Measurements from ENCODE around the gene PRKCB.

PRKCB gene

GRCh38 chr16:23968176-23968575 is 132.4 kb downstream of the PRKCB start:
- no peak for DNase-seq (ENCODE audit: low read depth)

DNA sequence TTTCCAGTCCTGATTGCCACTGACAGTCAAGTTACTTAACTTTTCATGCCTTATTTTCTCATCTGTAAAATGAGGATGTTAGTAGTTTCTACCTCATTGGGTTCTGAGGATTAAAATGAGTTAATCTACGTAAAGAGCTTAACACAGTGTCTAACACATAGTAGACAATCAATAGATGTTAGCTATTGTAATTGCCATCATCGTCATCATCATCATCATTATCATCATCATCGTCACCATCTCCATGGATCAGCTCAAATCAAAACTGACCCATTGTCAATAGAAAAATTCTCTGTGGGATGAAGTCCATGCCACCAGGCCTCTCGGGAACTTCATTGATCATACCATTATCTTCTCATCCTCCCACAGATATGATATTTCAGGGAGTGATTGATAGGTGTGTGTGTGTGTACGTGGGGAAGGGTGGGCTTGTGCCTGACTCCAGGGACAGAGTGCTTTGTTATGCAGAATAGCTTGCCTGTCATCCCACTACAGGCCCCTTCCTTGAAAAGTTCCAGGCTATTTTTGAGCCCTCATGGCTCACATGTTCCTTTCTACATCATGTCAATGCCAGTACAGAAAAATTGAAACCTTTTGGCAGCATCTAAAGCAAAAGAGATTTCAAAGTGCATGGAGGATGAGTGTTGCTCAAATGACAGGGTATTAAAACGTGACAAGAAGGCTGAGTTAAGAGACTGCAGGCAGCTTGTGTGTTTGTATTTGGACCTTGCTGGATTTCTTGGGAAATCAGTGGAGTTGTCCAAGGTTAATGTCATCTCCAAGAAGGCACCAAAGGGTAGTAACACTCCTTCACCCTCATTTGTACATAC is 133.9 kb downstream of the PRKCB start:
- no peak for DNase-seq (ENCODE audit: low read depth)

DNA sequence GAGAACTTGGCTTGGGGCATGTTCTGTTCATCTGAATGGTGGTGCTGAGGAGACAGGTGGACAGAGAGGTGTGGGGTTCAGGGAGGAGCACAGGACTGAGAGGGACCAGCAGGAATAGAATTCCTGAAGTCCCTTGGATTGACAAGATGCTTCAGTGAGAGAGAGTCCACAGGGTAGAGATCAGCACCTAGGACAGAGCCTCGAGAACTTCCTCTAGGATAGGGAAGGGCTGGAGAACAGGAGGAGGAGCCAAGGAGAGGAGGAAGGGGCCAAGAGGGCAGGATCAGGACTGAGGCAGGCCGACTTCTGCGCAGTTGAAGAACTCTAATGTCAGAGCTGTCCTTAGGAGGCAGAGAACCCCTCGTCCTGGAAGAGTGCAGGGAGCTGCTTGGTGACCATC is 138.4 kb downstream of the PRKCB start:
- no peak for DNase-seq (ENCODE audit: low read depth)

- no peak for DNase-seq (ENCODE audit: low read depth)
Observed at GRCh38 chr16:23975293-23975692, 139.5 kb downstream of the PRKCB start.

GRCh38 chr16:23976091-23976490 is 140.3 kb downstream of the PRKCB start:
- no peak for DNase-seq (ENCODE audit: low read depth)

GRCh38 chr16:23976524-23976923 is 140.7 kb downstream of the PRKCB start:
- no peak for DNase-seq (ENCODE audit: low read depth)

DNA sequence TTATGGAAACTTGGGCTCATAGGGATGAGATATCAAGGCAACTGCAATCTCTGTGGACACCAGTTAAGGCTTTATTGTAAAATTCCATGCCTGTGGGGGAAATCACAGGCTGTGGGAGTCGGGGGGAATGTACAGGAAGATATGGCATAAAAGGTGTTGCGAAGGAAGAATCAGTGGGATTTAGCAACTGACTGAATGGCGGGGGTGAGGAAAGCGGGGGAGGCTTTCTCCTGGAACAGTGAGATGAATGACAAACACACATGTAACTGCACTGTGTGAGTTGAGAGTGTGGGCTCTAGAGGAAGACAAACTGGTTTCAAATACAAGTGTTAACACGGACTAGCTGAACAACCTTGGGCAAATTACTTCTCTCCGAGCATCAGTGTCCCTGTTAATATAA is 143.7 kb downstream of the PRKCB start:
- no peak for DNase-seq (ENCODE audit: low read depth)

GRCh38 chr16:23979982-23980381 is 144.2 kb downstream of the PRKCB start:
- DNase-seq (ENCODE audit: low read depth), result no peak

DNA sequence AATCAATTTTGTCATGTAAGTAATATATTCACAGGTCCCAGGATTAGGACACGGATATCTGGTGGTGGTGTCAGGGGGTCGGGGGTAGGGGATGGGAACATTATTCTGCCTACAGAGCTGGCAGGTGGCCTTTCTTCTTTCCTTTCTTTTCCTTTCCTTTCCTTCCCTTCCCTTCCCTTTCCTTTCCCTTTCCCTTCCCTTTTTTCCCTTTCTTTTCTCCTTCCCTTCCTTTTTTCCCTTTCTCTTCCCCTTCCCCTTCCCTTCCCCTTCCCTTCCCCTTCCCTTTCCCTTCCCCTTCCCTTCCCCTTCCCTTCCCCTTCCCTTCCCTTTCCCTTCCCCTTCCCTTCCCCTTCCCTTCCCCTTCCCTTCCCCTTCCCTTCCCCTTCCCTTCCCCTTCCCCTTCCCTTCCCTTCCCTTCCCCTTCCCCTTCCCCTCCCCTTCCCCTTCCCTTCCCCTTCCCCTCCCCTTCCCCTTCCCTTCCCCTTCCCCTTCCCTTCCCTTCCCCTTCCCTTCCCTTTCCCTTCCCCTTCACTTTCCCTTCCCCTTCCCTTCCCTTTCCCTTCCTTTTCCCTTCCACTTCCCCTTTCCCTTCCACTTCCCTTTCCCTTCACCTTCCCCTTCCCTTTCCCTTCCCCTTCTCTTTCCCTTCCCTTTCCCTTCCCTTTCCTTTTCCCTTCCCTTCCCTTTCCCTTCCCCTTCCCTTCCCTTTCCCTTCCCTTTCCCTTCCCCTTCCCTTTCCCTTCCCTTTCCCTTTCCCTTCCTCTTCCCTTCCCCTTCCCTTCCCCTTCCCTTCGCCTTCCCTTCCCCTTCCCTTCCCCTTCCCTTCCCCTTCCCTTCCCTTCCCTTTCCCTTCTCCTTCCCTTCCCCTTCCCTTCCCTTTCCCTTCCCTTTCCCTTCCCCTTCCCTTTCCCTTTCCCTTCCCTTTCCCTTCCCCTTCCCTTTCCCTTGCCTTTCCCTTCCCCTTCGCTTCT is 145.9 kb downstream of the PRKCB start:
- DNase-seq (ENCODE audit: low read depth), result no peak

- no peak for DNase-seq (ENCODE audit: low read depth)
Observed at GRCh38 chr16:23986455-23986854, 150.7 kb downstream of the PRKCB start.

DNA sequence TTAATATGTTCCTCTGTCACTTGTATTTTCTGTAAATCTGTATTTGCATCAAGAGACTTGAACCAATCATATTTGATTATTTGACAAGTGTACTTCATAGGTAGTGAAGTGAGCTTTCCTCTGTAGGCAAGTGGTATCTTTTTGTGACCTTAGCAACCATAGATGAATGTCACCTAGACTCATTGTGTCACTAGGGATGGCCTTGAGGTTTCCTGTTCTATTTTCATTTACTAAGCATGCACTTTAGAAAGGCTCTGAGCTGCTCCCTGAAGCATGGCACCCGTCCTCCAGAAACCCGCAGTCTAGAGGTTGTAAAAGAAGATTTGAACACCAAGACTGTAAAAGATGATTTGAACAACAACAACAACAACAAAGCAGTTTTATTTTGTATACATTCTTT is 151.7 kb downstream of the PRKCB start:
- no peak for DNase-seq (ENCODE audit: low read depth)

DNA sequence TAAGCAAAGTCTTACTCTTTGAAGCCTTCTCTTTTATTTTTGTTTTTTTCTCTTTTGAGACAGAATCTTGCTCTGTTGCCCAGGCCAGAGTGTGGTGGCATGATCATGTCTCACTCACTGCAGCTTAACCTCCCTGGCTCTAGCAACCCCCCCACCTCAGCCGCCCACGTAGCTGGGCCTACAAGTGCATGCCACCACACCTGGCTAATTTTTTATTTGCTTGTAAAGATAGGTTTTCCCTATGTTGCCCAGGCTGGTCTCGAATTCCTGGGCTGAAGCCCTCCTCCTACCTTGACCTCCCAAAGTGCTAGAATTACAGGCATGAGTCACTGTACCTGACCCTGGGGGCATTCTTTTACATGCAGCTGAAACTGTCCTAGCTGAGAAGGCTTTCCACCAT is 154.7 kb downstream of the PRKCB start:
- no peak for DNase-seq (ENCODE audit: low read depth)

- DNase-seq (ENCODE audit: low read depth), result no peak
Observed at GRCh38 chr16:23991066-23991465, 155.3 kb downstream of the PRKCB start.

DNA sequence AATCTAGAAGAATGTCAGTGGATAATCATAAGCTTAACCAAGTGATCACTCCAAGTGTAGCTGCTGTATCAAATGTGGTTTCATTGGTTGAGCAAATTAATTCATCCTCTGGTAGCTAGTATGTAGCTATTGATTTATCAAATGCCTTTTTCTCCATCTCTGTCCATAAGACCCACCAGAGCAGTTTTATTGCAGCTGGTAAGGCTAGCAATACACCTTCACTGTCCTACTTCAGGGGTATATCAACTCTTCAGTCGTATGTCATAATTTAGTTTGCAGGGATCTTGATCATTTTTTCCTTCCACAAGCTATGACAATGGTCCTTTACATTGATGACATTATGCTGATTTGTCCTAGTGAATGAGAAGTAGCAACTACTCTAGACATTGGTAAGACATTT is 158.8 kb downstream of the PRKCB start:
- no peak for DNase-seq (ENCODE audit: low read depth)

GRCh38 chr16:23996258-23996955 is 160.6 kb downstream of the PRKCB start:
- DNase-seq (ENCODE audit: low read depth), result no peak

GRCh38 chr16:23998771-23999170 is 163.0 kb downstream of the PRKCB start:
- DNase-seq (ENCODE audit: low read depth), result no peak

- DNase-seq (ENCODE audit: low read depth), result no peak
Observed at GRCh38 chr16:23999663-24000062, 163.9 kb downstream of the PRKCB start.

DNA sequence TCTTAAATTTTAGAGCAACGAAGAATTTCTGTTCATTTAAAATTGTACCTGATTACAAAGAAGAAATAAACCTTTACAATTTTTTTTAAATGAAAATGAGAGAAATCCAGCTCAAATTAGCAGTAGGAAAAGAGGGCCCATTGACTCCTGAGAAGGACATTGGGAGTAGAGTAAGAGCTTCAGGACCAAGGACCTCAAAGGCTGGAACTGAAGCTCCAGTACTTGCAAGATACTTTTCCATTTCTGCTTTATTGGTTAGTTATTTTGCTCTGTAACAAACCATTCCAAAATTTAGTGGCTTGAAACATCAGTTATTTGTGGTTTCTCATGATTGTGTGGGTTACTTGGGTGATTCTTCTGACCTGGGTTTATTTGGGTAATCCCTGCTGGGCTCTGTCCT is 165.9 kb downstream of the PRKCB start:
- DNase-seq (ENCODE audit: low read depth), result no peak

DNA sequence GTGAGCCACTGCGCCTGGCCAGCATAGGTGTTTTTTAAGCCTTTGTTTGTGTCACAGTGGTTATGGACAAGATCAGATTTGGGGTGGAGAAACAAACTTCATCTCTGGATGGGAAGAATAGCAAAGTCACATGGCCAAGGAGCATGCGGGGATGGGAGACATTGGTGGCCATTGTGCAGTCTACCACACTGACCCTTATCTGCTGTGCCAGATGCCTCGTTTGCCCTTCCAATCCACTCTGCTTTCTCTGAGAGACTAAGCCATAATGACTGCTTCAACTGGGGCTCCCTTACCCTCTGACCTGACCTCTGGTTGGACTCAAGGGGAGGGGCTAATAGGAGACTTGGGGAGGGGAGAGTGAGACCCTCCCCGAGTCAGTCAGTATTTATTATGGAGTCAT is 166.8 kb downstream of the PRKCB start:
- DNase-seq (ENCODE audit: low read depth), result no peak

DNA sequence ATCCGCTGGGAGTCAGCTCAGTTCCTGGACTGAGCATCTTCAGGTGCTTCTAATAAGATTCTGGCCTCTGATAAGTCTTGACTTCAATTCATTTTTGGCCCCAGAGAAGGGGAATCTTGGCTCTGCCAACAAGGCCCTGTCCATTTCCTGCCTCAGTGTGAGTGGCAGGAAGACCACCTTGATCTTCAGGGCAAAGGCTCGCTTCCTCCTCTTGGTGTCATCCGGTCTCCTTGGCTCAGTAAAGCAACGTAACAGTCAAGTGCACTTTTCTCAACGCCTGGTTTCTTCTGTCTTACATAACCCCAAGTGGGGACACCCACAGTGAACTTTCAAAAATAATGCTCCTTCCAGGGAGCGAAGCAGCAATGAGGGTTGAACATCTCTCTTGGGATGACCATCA is 169.8 kb downstream of the PRKCB start:
- DNase-seq (ENCODE audit: low read depth), result no peak

DNA sequence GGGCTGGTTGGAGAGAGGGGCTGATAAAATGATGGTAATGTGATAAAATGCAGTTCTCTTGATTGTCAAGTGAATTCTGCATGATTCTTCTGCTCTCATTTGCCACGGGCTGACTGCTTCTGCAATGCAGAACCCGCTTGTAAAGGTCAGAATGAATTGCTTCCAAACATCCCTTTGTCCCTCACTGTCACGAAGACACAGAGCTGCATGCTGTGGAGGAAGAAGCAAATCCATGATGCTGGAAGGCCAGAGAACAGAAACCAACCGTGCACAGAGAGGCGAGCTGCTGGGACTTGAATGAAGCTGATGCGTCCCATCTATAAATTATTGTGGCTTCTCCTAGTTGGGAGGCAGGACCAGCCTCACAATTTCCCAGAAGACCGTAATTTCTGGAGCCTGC is 171.6 kb downstream of the PRKCB start:
- no peak for DNase-seq (ENCODE audit: low read depth)

GRCh38 chr16:24007934-24008333 is 172.2 kb downstream of the PRKCB start:
- no peak for DNase-seq (ENCODE audit: low read depth)

GRCh38 chr16:24009098-24009497 is 173.3 kb downstream of the PRKCB start:
- no peak for DNase-seq (ENCODE audit: low read depth)

Measured in GM04504 (cell line).